ENCODE measurements around the gene GABRG3. TPM values are rescaled to one million over a fixed set of nuclear protein-coding genes. Genes with fewer than 3 reads are reported as not detected.

Gene GABRG3
- total RNA-seq, 3 donors from 2014 or later = 0.15 to 0.33 TPM; not detected in 1

- Histone ChIP-seq H3K27me3 (no peaks in the 10 kb centered on the region), H3K4me1 (no peaks in the 10 kb centered on the region), H3K27ac (no peak overlapping the region), H3K4me3 (no peak overlapping the region), H3K36me3 (no peaks in the 10 kb centered on the region), H3K9me3 (peaks cover 10 to 16% of the 10 kb centered on the region in 2 donors)
- no peak for DNase-seq (ENCODE audit: low spot score in 2 of 2)
- intact Hi-C loops (cut with DNase I; ENCODE audit: low total_unique reads) = no loop called here
- TF ChIP-seq CTCF (IDR thresholded peaks at IDR 0.05) (no peak), POLR2AphosphoS5 (IDR thresholded peaks at IDR 0.05) (no peak), POLR2A (IDR thresholded peaks at IDR 0.05) (no peak)
Measured at GRCh38 chr15:27089676-27090075, 118.7 kb downstream of the GABRG3 start.

- no peak for DNase-seq (ENCODE audit: low spot score in 2 of 2)
- no peaks in the 10 kb centered on the region for H3K36me3 ChIP-seq
- TF ChIP-seq POLR2A (IDR thresholded peaks at IDR 0.05) (no peak), POLR2AphosphoS5 (IDR thresholded peaks at IDR 0.05) (no peak), CTCF (IDR thresholded peaks at IDR 0.05) (no peak)
- no peak overlapping the region for H3K27ac ChIP-seq
- H3K27me3 ChIP-seq = no peaks in the 10 kb centered on the region
- intact Hi-C loops (cut with DNase I; ENCODE audit: low total_unique reads) = no loop called here
- no peak overlapping the region for H3K4me3 ChIP-seq
- H3K9me3 ChIP-seq = peaks cover 10 to 16% of the 10 kb centered on the region in 2 donors
- no peaks in the 10 kb centered on the region for H3K4me1 ChIP-seq
Measured at GRCh38 chr15:27091270-27091940, 120.4 kb downstream of the GABRG3 start.

- H3K4me1 ChIP-seq = no peaks in the 10 kb centered on the region
- TF ChIP-seq POLR2A (IDR thresholded peaks at IDR 0.05) (no peak), CTCF (IDR thresholded peaks at IDR 0.05) (no peak), POLR2AphosphoS5 (IDR thresholded peaks at IDR 0.05) (no peak)
- H3K27me3 ChIP-seq = no peaks in the 10 kb centered on the region
- H3K4me3 ChIP-seq = no peak overlapping the region
- peaks cover 10 to 16% of the 10 kb centered on the region in 2 donors for H3K9me3 ChIP-seq
- no peak overlapping the region for H3K27ac ChIP-seq
- H3K36me3 ChIP-seq = no peaks in the 10 kb centered on the region
- DNase-seq (ENCODE audit: low spot score in 2 of 2) = no peak
- intact Hi-C loops (cut with DNase I; ENCODE audit: low total_unique reads) = no loop called here
Measured at GRCh38 chr15:27092390-27092789, 121.4 kb downstream of the GABRG3 start.

GRCh38 chr15:27094235-27094634 lies 123.3 kb downstream of the GABRG3 start:
- Histone ChIP-seq H3K27ac (no peak overlapping the region), H3K4me3 (no peak overlapping the region), H3K27me3 (no peaks in the 10 kb centered on the region), H3K36me3 (no peaks in the 10 kb centered on the region), H3K4me1 (no peaks in the 10 kb centered on the region), H3K9me3 (peaks cover 3 to 14% of the 10 kb centered on the region in 2 donors)
- no peak for DNase-seq (ENCODE audit: low spot score in 2 of 2)
- intact Hi-C loops (cut with DNase I; ENCODE audit: low total_unique reads) = no loop called here
- TF ChIP-seq CTCF (IDR thresholded peaks at IDR 0.05) (no peak), POLR2A (IDR thresholded peaks at IDR 0.05) (no peak), POLR2AphosphoS5 (IDR thresholded peaks at IDR 0.05) (no peak)

GRCh38 chr15:27095886-27096624 lies 125.1 kb downstream of the GABRG3 start:
- peaks cover 0 to 5% of the 10 kb centered on the region in 2 donors for H3K9me3 ChIP-seq
- H3K4me3 ChIP-seq = no peak overlapping the region
- DNase-seq (ENCODE audit: low spot score in 2 of 2) = no peak
- no peak overlapping the region for H3K27ac ChIP-seq
- H3K27me3 ChIP-seq = no peaks in the 10 kb centered on the region
- H3K36me3 ChIP-seq = no peaks in the 10 kb centered on the region
- no peak for TF ChIP-seq POLR2AphosphoS5 (IDR thresholded peaks at IDR 0.05)
- intact Hi-C loops (cut with DNase I; ENCODE audit: low total_unique reads) = no loop called here
- no peaks in the 10 kb centered on the region for H3K4me1 ChIP-seq

Data from breast epithelium (tissue), 4 donors.